ENCODE data around the gene SDK1. TPM values are rescaled to one million over a fixed set of nuclear protein-coding genes. Genes with fewer than 3 reads are reported as not detected.
A peak's percentile ranks its signal among the peaks of the same experiment; 100 is the strongest.

SDK1 gene
- total RNA-seq, 1 donor from 2014 or later = 10.4 TPM

DNA sequence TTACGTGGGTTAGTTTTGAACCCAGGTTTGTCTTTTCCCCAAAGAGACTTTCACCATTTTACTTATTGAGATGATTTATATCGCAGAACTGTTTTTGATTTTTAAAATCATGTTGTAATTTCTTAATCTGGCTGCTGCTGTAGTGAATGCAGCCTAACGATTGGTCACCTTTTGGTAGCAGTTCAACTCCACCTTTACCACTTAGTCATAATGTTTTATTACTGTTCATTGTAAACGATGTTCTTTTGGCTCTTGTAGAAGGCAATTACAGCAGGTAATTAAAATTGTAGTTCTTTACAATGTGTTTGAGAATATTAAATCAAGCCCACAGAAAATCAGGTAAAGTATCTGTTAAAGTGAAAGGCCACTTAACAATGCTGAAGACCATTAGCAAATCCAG is 531.1 kb downstream of the SDK1 start:
- no peak overlapping the region for H3K27ac ChIP-seq
- intact Hi-C loops (cut with DNase I) = no loop called here
- H3K4me3 ChIP-seq = no peak overlapping the region
- no peaks in the 10 kb centered on the region for H3K36me3 ChIP-seq
- H3K9me3 ChIP-seq = no peaks in the 10 kb centered on the region
- TF ChIP-seq, protein P1, sequence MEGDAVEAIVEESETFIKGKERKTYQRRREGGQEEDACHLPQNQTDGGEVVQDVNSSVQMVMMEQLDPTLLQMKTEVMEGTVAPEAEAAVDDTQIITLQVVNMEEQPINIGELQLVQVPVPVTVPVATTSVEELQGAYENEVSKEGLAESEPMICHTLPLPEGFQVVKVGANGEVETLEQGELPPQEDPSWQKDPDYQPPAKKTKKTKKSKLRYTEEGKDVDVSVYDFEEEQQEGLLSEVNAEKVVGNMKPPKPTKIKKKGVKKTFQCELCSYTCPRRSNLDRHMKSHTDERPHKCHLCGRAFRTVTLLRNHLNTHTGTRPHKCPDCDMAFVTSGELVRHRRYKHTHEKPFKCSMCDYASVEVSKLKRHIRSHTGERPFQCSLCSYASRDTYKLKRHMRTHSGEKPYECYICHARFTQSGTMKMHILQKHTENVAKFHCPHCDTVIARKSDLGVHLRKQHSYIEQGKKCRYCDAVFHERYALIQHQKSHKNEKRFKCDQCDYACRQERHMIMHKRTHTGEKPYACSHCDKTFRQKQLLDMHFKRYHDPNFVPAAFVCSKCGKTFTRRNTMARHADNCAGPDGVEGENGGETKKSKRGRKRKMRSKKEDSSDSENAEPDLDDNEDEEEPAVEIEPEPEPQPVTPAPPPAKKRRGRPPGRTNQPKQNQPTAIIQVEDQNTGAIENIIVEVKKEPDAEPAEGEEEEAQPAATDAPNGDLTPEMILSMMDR (IDR thresholded peaks at IDR 0.05) = no peak
- H3K27me3 ChIP-seq = no peaks in the 10 kb centered on the region
- H3K4me1 ChIP-seq = no peaks in the 10 kb centered on the region
- DNase-seq (no peak), ATAC-seq (no peak)

DNA sequence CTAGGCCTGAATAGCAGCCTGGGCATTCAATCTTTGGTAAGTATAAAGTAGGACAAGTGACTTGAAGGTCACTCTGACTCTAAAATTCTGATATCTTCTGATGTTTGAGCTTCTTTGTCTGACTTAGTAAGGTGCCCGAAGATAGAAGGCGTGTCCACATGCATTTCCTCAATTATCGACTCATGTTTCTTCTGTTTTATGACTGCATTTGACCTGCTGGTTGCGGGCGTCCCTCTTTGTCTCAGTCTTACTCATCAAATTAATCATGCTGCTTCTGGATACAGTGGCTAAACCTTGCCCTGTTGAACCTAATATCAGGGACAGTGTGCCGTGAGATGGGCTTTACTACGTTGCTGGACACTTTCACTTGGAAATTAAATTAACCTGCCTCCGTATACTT is 534.1 kb downstream of the SDK1 start:
- no peak overlapping the region for H3K27ac ChIP-seq
- no peaks in the 10 kb centered on the region for H3K9me3 ChIP-seq
- ATAC-seq (no peak), DNase-seq (no peak)
- intact Hi-C loops (cut with DNase I) = no loop called here
- TF ChIP-seq, protein P1 (IDR thresholded peaks at IDR 0.05) = no peak
- H3K36me3 ChIP-seq = no peaks in the 10 kb centered on the region
- no peaks in the 10 kb centered on the region for H3K27me3 ChIP-seq
- no peak overlapping the region for H3K4me3 ChIP-seq
- H3K4me1 ChIP-seq = no peaks in the 10 kb centered on the region

DNA sequence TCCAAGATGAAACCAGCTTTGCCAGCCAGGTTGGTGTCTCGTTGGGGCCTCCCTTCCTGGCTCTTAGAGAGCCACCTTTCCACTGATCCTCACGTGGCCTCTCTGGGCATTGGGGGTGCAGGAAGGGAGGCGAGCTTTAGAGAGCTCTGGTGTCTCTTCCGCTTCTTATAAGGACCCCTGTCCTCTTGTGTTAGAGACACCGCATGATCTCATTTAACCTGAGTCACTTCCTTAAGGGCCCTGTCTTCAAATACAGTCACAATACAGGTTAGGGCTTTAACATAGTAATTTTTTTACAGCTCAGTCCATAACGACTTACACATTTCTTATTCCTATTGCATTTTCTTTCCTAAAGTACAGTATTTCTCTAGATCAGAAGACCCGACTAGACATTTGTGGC is 535.8 kb downstream of the SDK1 start:
- no peaks in the 10 kb centered on the region for H3K9me3 ChIP-seq
- intact Hi-C loops (cut with DNase I) = no loop called here
- ATAC-seq (no peak), DNase-seq (no peak)
- H3K27me3 ChIP-seq = no peaks in the 10 kb centered on the region
- no peak overlapping the region for H3K4me3 ChIP-seq
- TF ChIP-seq, protein P1 (IDR thresholded peaks at IDR 0.05) = no peak
- no peak overlapping the region for H3K27ac ChIP-seq
- H3K4me1 ChIP-seq = no peaks in the 10 kb centered on the region
- no peaks in the 10 kb centered on the region for H3K36me3 ChIP-seq

DNA sequence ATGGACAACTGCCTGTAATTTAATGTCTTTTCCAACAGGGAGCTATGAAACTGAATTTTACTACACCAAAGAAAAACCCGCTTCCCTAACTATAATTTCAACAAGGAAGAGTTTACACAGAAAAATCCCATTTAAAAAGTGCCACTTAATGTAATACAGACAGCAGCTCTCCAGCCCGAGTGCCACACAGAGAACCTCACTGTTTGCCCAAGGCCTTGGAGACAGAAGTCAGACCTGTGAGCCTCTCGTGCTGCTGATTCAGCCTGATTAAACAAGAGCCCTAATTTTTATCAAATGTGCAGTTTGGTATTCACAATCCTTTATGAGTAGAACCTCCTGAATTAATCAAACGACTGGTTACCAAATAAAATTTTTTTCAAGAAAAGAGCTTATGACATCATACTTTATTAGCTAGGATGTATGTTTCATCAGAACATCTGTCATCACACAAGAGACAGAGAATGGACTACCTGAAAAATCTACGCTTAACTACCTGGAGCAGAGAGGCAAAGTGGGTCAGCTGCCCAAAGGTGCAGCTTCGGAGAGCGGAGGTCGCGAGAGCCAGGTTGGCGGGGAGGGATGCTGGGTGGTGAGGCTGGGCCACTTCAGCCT is 543.6 kb downstream of the SDK1 start:
- Histone ChIP-seq H3K27me3 (no peaks in the 10 kb centered on the region), H3K4me1 (no peaks in the 10 kb centered on the region), H3K27ac (no peak overlapping the region), H3K4me3 (no peak overlapping the region), H3K9me3 (no peaks in the 10 kb centered on the region), H3K36me3 (no peaks in the 10 kb centered on the region)
- DNase-seq (no peak), ATAC-seq (peak; percentile 39)
- intact Hi-C loops (cut with DNase I) = no loop called here
- TF ChIP-seq, protein P1 (IDR thresholded peaks at IDR 0.05) = no peak

DNA sequence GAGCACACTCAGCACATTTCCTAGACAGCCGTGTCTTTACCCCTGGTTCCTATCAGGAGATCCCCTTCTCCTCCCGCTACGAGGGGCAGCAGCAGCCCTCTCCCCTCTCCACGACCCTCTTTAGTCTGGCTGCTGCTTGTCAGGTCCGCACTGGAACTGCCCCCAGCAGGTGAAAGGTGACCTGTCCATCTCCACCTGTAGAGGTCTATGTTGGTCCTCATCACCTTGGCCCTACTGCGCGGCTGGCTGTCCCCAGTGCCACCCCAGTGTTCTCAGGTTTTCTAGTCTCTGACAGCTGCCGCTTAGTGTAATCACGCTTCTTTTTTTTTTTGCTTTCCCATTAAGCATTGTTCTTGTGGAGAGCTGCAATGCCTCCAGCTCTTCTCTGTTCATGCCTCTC is 545.7 kb downstream of the SDK1 start:
- Histone ChIP-seq H3K27me3 (no peaks in the 10 kb centered on the region), H3K9me3 (no peaks in the 10 kb centered on the region), H3K36me3 (no peaks in the 10 kb centered on the region), H3K4me1 (no peaks in the 10 kb centered on the region), H3K4me3 (no peak overlapping the region), H3K27ac (no peak overlapping the region)
- ATAC-seq (no peak), DNase-seq (no peak)
- TF ChIP-seq, protein P1 (IDR thresholded peaks at IDR 0.05) = no peak
- intact Hi-C loops (cut with DNase I) = no loop called here

DNA sequence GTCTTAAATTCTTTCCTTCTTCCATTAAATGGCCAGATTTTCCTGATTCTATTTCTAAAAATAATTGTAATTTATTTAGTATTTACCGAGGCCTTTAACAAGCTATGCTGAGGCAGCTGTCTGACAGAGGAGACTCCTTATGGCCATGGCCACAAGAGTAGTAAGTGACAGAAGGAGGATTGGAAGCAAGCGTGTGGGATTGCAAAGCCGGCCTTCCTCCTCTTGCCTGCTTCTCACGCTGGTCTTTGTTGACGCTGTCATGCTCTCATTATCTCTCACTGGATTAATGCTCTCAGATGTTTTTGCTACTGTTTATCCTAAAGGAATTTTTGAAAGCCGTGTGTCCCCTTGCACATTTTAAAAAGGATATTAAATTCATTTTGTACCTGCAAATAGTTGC is 546.3 kb downstream of the SDK1 start:
- H3K9me3 ChIP-seq = no peaks in the 10 kb centered on the region
- no peaks in the 10 kb centered on the region for H3K36me3 ChIP-seq
- intact Hi-C loops (cut with DNase I) = no loop called here
- DNase-seq = no peak
- H3K4me3 ChIP-seq = no peak overlapping the region
- no peaks in the 10 kb centered on the region for H3K27me3 ChIP-seq
- no peak for ATAC-seq
- H3K27ac ChIP-seq = no peak overlapping the region
- TF ChIP-seq, protein P1 (IDR thresholded peaks at IDR 0.05) = no peak
- H3K4me1 ChIP-seq = no peaks in the 10 kb centered on the region

All from upper lobe of right lung (tissue), 1 donor.